ENCODE measurements around the gene FHIT.

DNA sequence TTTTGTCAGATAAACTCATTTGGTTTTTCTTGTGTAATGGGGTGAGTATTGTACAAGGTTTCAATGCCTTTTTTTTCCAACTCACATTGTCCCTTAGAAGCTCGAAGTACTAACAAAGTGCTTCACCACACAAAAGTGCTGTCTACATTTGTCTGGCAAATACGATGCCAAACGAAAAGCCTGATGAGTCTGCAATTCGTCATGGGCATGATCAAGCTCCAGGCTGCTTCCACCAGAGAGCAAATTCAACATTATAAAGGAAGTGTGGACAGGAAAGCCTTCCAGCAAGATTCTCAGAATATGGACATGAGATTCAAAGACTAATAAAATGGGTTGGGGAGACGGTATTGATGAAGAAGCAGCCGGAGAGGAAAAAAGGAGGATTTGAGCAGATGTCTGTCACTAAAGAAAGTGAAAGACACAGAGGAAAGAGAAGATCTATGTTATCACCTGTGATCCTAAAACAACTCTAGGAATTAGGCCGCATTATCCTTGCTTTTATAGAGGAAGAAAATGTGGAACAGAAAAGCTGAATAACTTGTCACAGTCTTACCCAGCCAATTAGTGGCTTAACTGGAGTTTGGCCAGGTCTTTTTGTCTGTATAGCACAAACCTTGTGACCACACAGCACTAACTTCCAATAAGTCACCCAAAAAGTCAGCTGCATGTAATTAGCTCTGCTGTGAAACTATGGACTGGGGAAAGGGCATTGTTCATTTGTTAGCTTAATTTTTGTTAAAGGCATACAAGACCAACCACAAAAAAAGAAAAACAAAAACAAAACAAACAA lies 494.8 kb downstream of the FHIT start:
- TF ChIP-seq, protein P1, sequence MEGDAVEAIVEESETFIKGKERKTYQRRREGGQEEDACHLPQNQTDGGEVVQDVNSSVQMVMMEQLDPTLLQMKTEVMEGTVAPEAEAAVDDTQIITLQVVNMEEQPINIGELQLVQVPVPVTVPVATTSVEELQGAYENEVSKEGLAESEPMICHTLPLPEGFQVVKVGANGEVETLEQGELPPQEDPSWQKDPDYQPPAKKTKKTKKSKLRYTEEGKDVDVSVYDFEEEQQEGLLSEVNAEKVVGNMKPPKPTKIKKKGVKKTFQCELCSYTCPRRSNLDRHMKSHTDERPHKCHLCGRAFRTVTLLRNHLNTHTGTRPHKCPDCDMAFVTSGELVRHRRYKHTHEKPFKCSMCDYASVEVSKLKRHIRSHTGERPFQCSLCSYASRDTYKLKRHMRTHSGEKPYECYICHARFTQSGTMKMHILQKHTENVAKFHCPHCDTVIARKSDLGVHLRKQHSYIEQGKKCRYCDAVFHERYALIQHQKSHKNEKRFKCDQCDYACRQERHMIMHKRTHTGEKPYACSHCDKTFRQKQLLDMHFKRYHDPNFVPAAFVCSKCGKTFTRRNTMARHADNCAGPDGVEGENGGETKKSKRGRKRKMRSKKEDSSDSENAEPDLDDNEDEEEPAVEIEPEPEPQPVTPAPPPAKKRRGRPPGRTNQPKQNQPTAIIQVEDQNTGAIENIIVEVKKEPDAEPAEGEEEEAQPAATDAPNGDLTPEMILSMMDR (IDR thresholded peaks at IDR 0.05; ENCODE audit: insufficient read depth, low read length, poor library complexity, severe bottlenecking) = no peak
- TF ChIP-seq EZH2phosphoT487 (conservative IDR thresholded peaks at IDR 0.05; ENCODE audit: low read length) = no peak
